T-cell (primary cell): ENCODE data around the gene NTRK1. TPM values are rescaled to one million over a fixed set of nuclear protein-coding genes. Genes with fewer than 3 reads are reported as not detected.

Experiments
- ATAC-seq, 4 experiments: fragments of 200-7000 bp in 3 of 4; fragments of 150-1000 bp in 1 of 4; cut with Tn5 transposase; replicated peaks in 1 of 4; 1 replicate in 3 of 4; 2 replicates in 1 of 4; pipeline ENCODE4 v1.10.0; 2021; ENCODE audit warnings: moderate library complexity in 3 of 4, mild to moderate bottlenecking in 2 of 4, moderate number of reproducible peaks in 1 of 4
- CTCF ChIA-PET, 2 donors: fragments of 300-600 bp; sonication (Branson Sonifier 250); formaldehyde crosslinking; loops; one replicate each; lab custom pipeline; 2022; ENCODE audit warnings: antibody characterized with exemption in 2 of 2; lab: Charles Lee
- POLR2A ChIA-PET, 2 donors: fragments of 300-600 bp; sonication (Branson Sonifier 250); formaldehyde crosslinking; loops; one replicate each; lab custom pipeline; 2022; ENCODE audit warnings: antibody characterized with exemption in 2 of 2; lab: Charles Lee
- DNase-seq, 35 experiments: peaks; one replicate each; pipeline versions ENCODE4 v3.0.0 to v3.0.0-alpha.2; 2013 to 2023
- H3K27ac ChIP-seq: one replicate; pipeline ENCODE4 v1.5.1; 2013; ENCODE audit warnings: low read length
- H3K27me3 ChIP-seq, 2 experiments: replicated peaks in 1 of 2; 1 replicate in 1 of 2; 2 replicates in 1 of 2; pipeline versions ENCODE4 v1.6.1 to v1.7.0; 2013; ENCODE audit warnings: low read length in 1 of 2, mixed read lengths in 1 of 2; ENCODE audit not compliant: control insufficient read depth in 2 of 2, insufficient read depth in 2 of 2; ENCODE audit errors: extremely low read depth in 1 of 2
- H3K36me3 ChIP-seq, 2 donors: 1 replicate in 1 of 2; 2 replicates in 1 of 2; pipeline versions ENCODE4 v1.6.1 to v1.7.0; 2013; ENCODE audit warnings: low read length in 1 of 2; ENCODE audit not compliant: control insufficient read depth in 2 of 2, insufficient read depth in 1 of 2; ENCODE audit errors: extremely low read depth in 1 of 2
- H3K4me1 ChIP-seq, 2 experiments: 1 replicate in 1 of 2; 2 replicates in 1 of 2; pipeline versions ENCODE4 v1.6.1 to v1.7.0; 2013; ENCODE audit warnings: low read length in 2 of 2, mixed read lengths in 1 of 2; ENCODE audit not compliant: insufficient read depth in 2 of 2, control insufficient read depth in 1 of 2; ENCODE audit errors: extremely low read depth in 1 of 2
- H3K4me3 ChIP-seq, 2 donors: 1 replicate in 1 of 2; 2 replicates in 1 of 2; pipeline versions ENCODE4 v1.5.1 to v1.7.0; 2013; ENCODE audit warnings: mild to moderate bottlenecking in 2 of 2, low read length in 1 of 2, moderate library complexity in 1 of 2; ENCODE audit not compliant: control insufficient read depth in 1 of 2; ENCODE audit errors: extremely low read depth in 1 of 2
- H3K9me3 ChIP-seq: 2 replicates; pipeline ENCODE4 v1.7.0; 2013
- H3K27ac Mint-ChIP-seq, 2 donors: one replicate each; pipeline ENCODE4 v1.8.0; 2020 to 2021; ENCODE audit warnings: mild to moderate bottlenecking in 2 of 2, mixed read lengths in 2 of 2
- H3K27me3 Mint-ChIP-seq, 2 donors: one replicate each; pipeline ENCODE4 v1.8.0; 2021 to 2022; ENCODE audit warnings: mixed read lengths in 2 of 2
- H3K36me3 Mint-ChIP-seq: one replicate; pipeline ENCODE4 v1.8.0; 2021; ENCODE audit warnings: mixed read lengths
- H3K4me1 Mint-ChIP-seq, 3 donors: one replicate each; pipeline ENCODE4 v1.8.0; 2020 to 2022; ENCODE audit warnings: mixed read lengths in 3 of 3, mild to moderate bottlenecking in 1 of 3
- H3K4me3 Mint-ChIP-seq, 3 donors: one replicate each; pipeline ENCODE4 v1.8.0; 2020 to 2022; ENCODE audit warnings: mild to moderate bottlenecking in 3 of 3, mixed read lengths in 3 of 3, moderate library complexity in 3 of 3
- H3K9me3 Mint-ChIP-seq, 3 donors: one replicate each; pipeline ENCODE4 v1.8.0; 2020 to 2022; ENCODE audit warnings: mixed read lengths in 3 of 3
- WGBS: methylation state at CpG from one replicate; pipeline ENCODE4 v1.1.5; 2013; ENCODE audit warnings: missing lambda C conversion rate; ENCODE audit not compliant: insufficient coverage; 5-methylcytosine and 5-hydroxymethylcytosine counted together
- total RNA-seq, 35 experiments: library from RNA in 6 of 35; stranded (reverse) in 6 of 35; fragments of 120-200 nt in 1 of 35; gene quantifications; one replicate each; pipeline versions ENCODE4 v1.2.1 to v1.2.4 and lab custom pipeline; 2013 to 2026

NTRK1 gene
- total RNA-seq, 5 donors from 2014 or later (not counting 1 experiment from before 2014, with no cell fraction given): 0.36 to 1.2 (median 0.60) TPM

GRCh38 chr1:156849151-156849496 is 11.5 kb upstream of the NTRK1 start:
- Histone ChIP-seq H3K27ac (peak overlapping the region; percentile 3), H3K27me3 (peaks cover 9 to 63% of the 10 kb centered on the region in 2 experiments), H3K4me3 (peak overlapping the region in 1 of 2 donors; percentile 18), H3K9me3 (no peaks in the 10 kb centered on the region), H3K36me3 (no peaks in the 10 kb centered on the region), H3K4me1 (peaks cover 0 to 30% of the 10 kb centered on the region in 2 experiments)
- Mint-ChIP-seq H3K4me1 (peaks cover 21 to 36% (median 36%) of the 10 kb centered on the region in 3 donors), H3K9me3 (no peaks in the 10 kb centered on the region), H3K4me3 (peak overlapping the region; percentile 17 to 71 (median 56)), H3K36me3 (no peaks in the 10 kb centered on the region), H3K27ac (peak overlapping the region in 1 of 2 donors; percentile 2), H3K27me3 (peaks cover 4 to 36% of the 10 kb centered on the region in 2 donors)
- no peak for ATAC-seq
- CTCF ChIA-PET: interaction anchor here (0.6 to 1.9 kb wide), 5 partner anchors 10 to 101 kb away, joined by 4 to 16 read pairs (median 8); no protein-coding TSS in a partner anchor
- POLR2A ChIA-PET: no interaction called here
- DNase-seq: no peak
- 47% methylated on average over 14 of the region's 23 CpGs for WGBS

DNA sequence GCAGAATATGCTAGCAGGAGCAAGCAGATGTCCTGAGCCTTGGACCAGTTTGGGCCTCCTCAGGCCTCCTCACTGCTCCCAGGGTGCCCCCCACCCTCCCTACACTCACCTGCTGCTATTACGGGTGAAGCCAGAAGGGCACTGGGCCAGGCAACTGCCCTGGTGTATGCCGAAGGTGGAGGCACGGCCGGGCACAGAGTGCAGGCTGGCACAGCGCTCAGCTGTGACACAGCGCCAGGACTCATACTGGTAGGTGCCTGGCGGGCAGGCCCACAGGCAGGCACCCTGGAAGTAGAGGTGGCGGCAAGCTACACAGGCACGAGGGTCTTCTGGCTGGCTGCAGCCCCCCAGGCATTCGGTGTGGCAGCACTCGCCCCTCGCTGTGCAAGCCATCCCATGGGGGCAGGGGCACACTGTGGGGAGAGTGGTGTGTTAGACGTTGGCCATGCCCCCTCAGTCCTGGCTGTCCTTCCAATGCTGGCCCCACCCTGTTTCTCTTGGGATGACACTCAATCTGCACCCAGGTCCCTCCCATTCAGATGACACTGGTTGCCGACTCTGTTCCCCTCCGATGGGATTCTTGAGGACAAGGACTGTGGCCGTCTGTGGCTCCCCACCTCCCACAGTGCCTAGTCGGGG is 8.8 kb upstream of the NTRK1 start:
- ChIA-PET POLR2A (no interaction called here), CTCF (interaction anchor here in 1 of 2 donors (1.5 kb wide), 1 partner anchor 13 kb away, joined by 4 read pairs; no protein-coding TSS in a partner anchor)
- Mint-ChIP-seq H3K27me3 (peaks cover 3 to 18% of the 10 kb centered on the region in 2 donors), H3K4me1 (peaks cover 14 to 22% (median 20%) of the 10 kb centered on the region in 3 donors), H3K9me3 (no peaks in the 10 kb centered on the region), H3K4me3 (no peak overlapping the region), H3K36me3 (no peaks in the 10 kb centered on the region), H3K27ac (no peak overlapping the region)
- DNase-seq: no peak
- peaks cover 0 to 15% of the 10 kb centered on the region in 2 experiments for H3K4me1 ChIP-seq
- H3K36me3 ChIP-seq: no peaks in the 10 kb centered on the region
- no peaks in the 10 kb centered on the region for H3K9me3 ChIP-seq
- H3K27me3 ChIP-seq: peaks cover 3 to 48% of the 10 kb centered on the region in 2 experiments
- no peak for ATAC-seq
- no peak overlapping the region for H3K27ac ChIP-seq
- H3K4me3 ChIP-seq: no peak overlapping the region
- 88% methylated on average over 17 of the region's 17 CpGs for WGBS

- H3K27me3 Mint-ChIP-seq: peaks cover 4 to 14% of the 10 kb centered on the region in 2 donors
- peaks cover 14 to 18% (median 17%) of the 10 kb centered on the region in 3 donors for H3K4me1 Mint-ChIP-seq
- Histone ChIP-seq H3K4me1 (peaks cover 0 to 15% of the 10 kb centered on the region in 2 experiments), H3K27ac (no peak overlapping the region), H3K36me3 (no peaks in the 10 kb centered on the region), H3K4me3 (no peak overlapping the region), H3K9me3 (no peaks in the 10 kb centered on the region), H3K27me3 (peaks cover 3 to 49% of the 10 kb centered on the region in 2 experiments)
- WGBS: 73% methylated on average over 4 of the region's 9 CpGs
- ATAC-seq: no peak
- ChIA-PET CTCF (interaction anchor here in 1 of 2 donors (0.5 to 1.5 kb wide), 2 partner anchors 14 to 126 kb away, joined by 3 to 4 read pairs; no protein-coding TSS in a partner anchor), POLR2A (no interaction called here)
- no peak overlapping the region for H3K4me3 Mint-ChIP-seq
- H3K9me3 Mint-ChIP-seq: no peaks in the 10 kb centered on the region
- H3K27ac Mint-ChIP-seq: no peak overlapping the region
- no peaks in the 10 kb centered on the region for H3K36me3 Mint-ChIP-seq
- no peak for DNase-seq
These were observed 8.2 kb upstream of the NTRK1 start for GRCh38 chr1:156852418-156852874.

DNA sequence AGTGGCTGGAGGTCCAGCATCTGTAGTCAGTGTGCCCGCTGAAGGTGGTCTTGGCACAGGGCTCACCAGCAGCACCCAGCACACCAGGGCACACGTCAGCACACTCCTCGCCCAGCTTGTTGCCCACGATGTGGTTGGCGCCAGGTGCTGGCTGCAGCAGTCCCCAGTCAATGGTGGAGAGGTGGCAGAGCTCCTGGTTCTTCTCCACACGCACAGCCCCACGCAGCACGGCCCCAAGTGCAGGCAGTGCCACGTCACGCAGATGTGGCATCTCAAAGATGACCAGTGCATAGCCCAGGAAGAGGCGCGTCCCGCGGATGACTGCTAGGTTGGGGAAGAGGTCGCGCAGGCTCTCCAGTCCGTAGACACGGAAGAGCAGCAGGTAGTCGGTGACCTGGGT is 6.9 kb upstream of the NTRK1 start:
- Mint-ChIP-seq H3K4me3 (no peak overlapping the region), H3K36me3 (no peaks in the 10 kb centered on the region), H3K27me3 (peaks cover 17 to 19% of the 10 kb centered on the region in 2 donors), H3K27ac (no peak overlapping the region), H3K9me3 (no peaks in the 10 kb centered on the region), H3K4me1 (peaks cover 8 to 11% (median 11%) of the 10 kb centered on the region in 3 donors)
- Histone ChIP-seq H3K9me3 (no peaks in the 10 kb centered on the region), H3K27ac (no peak overlapping the region), H3K4me3 (no peak overlapping the region), H3K27me3 (peaks cover 0 to 53% of the 10 kb centered on the region in 2 experiments), H3K4me1 (peaks cover 0 to 5% of the 10 kb centered on the region in 2 experiments), H3K36me3 (no peaks in the 10 kb centered on the region)
- CTCF ChIA-PET: no interaction called here
- 91% methylated on average over 18 of the region's 19 CpGs for WGBS
- ATAC-seq (no peak), DNase-seq (no peak)
- POLR2A ChIA-PET: no interaction called here

GRCh38 chr1:156854634-156855033 is 6.0 kb upstream of the NTRK1 start:
- Histone ChIP-seq H3K4me3 (no peak overlapping the region), H3K27me3 (peaks cover 0 to 53% of the 10 kb centered on the region in 2 experiments), H3K9me3 (no peaks in the 10 kb centered on the region), H3K4me1 (peaks cover 0 to 6% of the 10 kb centered on the region in 2 experiments), H3K36me3 (no peaks in the 10 kb centered on the region), H3K27ac (no peak overlapping the region)
- DNase-seq: no peak
- ATAC-seq: no peak
- Mint-ChIP-seq H3K27me3 (peaks cover 17 to 22% of the 10 kb centered on the region in 2 donors), H3K27ac (no peak overlapping the region), H3K9me3 (no peaks in the 10 kb centered on the region), H3K36me3 (no peaks in the 10 kb centered on the region), H3K4me1 (peaks cover 3 to 8% (median 8%) of the 10 kb centered on the region in 3 donors), H3K4me3 (no peak overlapping the region)
- 61% methylated on average over 3 of the region's 3 CpGs for WGBS
- POLR2A ChIA-PET: interaction anchor here in 1 of 2 donors (0.6 kb wide), 1 partner anchor 394 kb away, joined by 3 read pairs; no protein-coding TSS in a partner anchor
- CTCF ChIA-PET: no interaction called here

GRCh38 chr1:156856282-156856785 is 4.3 kb upstream of the NTRK1 start:
- Histone ChIP-seq H3K4me1 (peaks cover 4 to 23% of the 10 kb centered on the region in 2 experiments), H3K4me3 (no peak overlapping the region), H3K27ac (no peak overlapping the region), H3K9me3 (no peaks in the 10 kb centered on the region), H3K36me3 (no peaks in the 10 kb centered on the region), H3K27me3 (peaks cover 1 to 67% of the 10 kb centered on the region in 2 experiments)
- ChIA-PET POLR2A (interaction anchor here in 1 of 2 donors (0.6 kb wide), 1 partner anchor 65 kb away, joined by 10 read pairs; no protein-coding TSS in a partner anchor), CTCF (interaction anchor here (0.6 to 5.8 kb wide), 5 partner anchors 18 to 234 kb away, joined by 3 to 57 read pairs (median 4); no protein-coding TSS in a partner anchor)
- Mint-ChIP-seq H3K4me1 (peaks cover 7 to 16% (median 14%) of the 10 kb centered on the region in 3 donors), H3K9me3 (no peaks in the 10 kb centered on the region), H3K27ac (no peak overlapping the region), H3K36me3 (no peaks in the 10 kb centered on the region), H3K27me3 (peaks cover 22 to 34% of the 10 kb centered on the region in 2 donors), H3K4me3 (no peak overlapping the region)
- 50% methylated on average over 2 of the region's 3 CpGs for WGBS
- DNase-seq: no peak
- ATAC-seq: no peak
